GM18507 (cell line): ENCODE measurements around the gene NIN.

ENCODE experiments used
- DNase-seq: peaks from one replicate; pipeline ENCODE4 v3.0.0; 2011; ENCODE audit warnings: low read depth; ENCODE audit not compliant: insufficient read length; ENCODE audit errors: extremely low spot score
- FAIRE-seq: peaks from 2 replicates; lab custom pipeline; 2011; peaks lifted over from hg19 to GRCh38; lab: Jason Lieb, UNC

The NIN gene

GRCh38 chr14:50830932-50831725 is at the start of gene NIN:
Gene NIN, minus strand, starts transcription at chr14:50831162. Its CDS starts 9,106 bp downstream, at chr14:50822056.
- DNase-seq (peak; percentile 70), FAIRE-seq (peak; percentile 77)

GRCh38 chr14:50875359-50876070 is 44.6 kb upstream of the NIN start:
- peak; percentile 73 for FAIRE-seq

GRCh38 chr14:50874757-50875156 is 43.8 kb upstream of the NIN start:
- no peak for FAIRE-seq
- no peak for DNase-seq

More at GRCh38 chr14:50875359-50876070, 44.6 kb upstream of the NIN start:
- peak; percentile 32 for DNase-seq

GRCh38 chr14:50871914-50872732 is 41.2 kb upstream of the NIN start, which contains the start of gene ABHD12B:
Gene ABHD12B, plus strand, starts transcription at chr14:50872053. Its CDS starts 122 bp downstream, at chr14:50872175.
- no peak for FAIRE-seq

GRCh38 chr14:50871228-50871627 is 40.3 kb upstream of the NIN start:
- no peak for FAIRE-seq
- no peak for DNase-seq

More at GRCh38 chr14:50871914-50872732, 41.2 kb upstream of the NIN start, which contains the start of gene ABHD12B:
- no peak for DNase-seq

- FAIRE-seq (no peak), DNase-seq (no peak)
Observed at GRCh38 chr14:50865391-50866076, 34.6 kb upstream of the NIN start.

- FAIRE-seq (no peak), DNase-seq (no peak)
Observed at GRCh38 chr14:50864946-50865345, 34.0 kb upstream of the NIN start.

- FAIRE-seq (no peak), DNase-seq (no peak)
Observed at GRCh38 chr14:50864237-50864636, 33.3 kb upstream of the NIN start.

- DNase-seq (no peak), FAIRE-seq (no peak)
Observed at GRCh38 chr14:50862036-50862570, 31.1 kb upstream of the NIN start.

GRCh38 chr14:50860478-50861086 is 29.6 kb upstream of the NIN start:
- FAIRE-seq (peak; percentile 74), DNase-seq (peak; percentile 49)

GRCh38 chr14:50859296-50859624 is 28.3 kb upstream of the NIN start:
- DNase-seq = no peak
- FAIRE-seq = no peak

GRCh38 chr14:50856660-50857059 is 25.7 kb upstream of the NIN start:
- FAIRE-seq = no peak
- DNase-seq = no peak

GRCh38 chr14:50855558-50855957 is 24.6 kb upstream of the NIN start:
- no peak for FAIRE-seq

GRCh38 chr14:50854521-50854920 is 23.6 kb upstream of the NIN start:
- DNase-seq (no peak), FAIRE-seq (no peak)

More at GRCh38 chr14:50855558-50855957, 24.6 kb upstream of the NIN start:
- DNase-seq = no peak

- no peak for FAIRE-seq
- no peak for DNase-seq
Observed at GRCh38 chr14:50853891-50854290, 22.9 kb upstream of the NIN start.

- FAIRE-seq (no peak), DNase-seq (no peak)
Observed at GRCh38 chr14:50846226-50846880, 15.4 kb upstream of the NIN start.

GRCh38 chr14:50845166-50845565 is 14.2 kb upstream of the NIN start:
- DNase-seq (no peak), FAIRE-seq (no peak)

- FAIRE-seq (no peak), DNase-seq (no peak)
Observed at GRCh38 chr14:50844391-50844790, 13.4 kb upstream of the NIN start.
